ENCODE results near the gene KCNMB2.
"Not testable (repeated sequence)": the region's sequence is repeated elsewhere in the genome, so short reads cannot be mapped to it uniquely, and the experiment has no call there.

The KCNMB2 gene

GRCh38 chr3:178707311-178708031 is 171.2 kb downstream of the KCNMB2 start:
- DNase-seq: no peak

GRCh38 chr3:178709051-178709450 is 172.8 kb downstream of the KCNMB2 start:
- DNase-seq: peak; percentile 8

GRCh38 chr3:178711753-178712152 is 175.5 kb downstream of the KCNMB2 start:
- no peak for DNase-seq

GRCh38 chr3:178712247-178712646 is 176.0 kb downstream of the KCNMB2 start:
- no peak for DNase-seq

- DNase-seq: no peak
These were observed 178.9 kb downstream of the KCNMB2 start for GRCh38 chr3:178714925-178715832.

GRCh38 chr3:178718995-178719635 is 182.9 kb downstream of the KCNMB2 start:
- no peak for DNase-seq

GRCh38 chr3:178732824-178733223 is 196.6 kb downstream of the KCNMB2 start:
- no peak for DNase-seq

- DNase-seq: no peak
These were observed 198.9 kb downstream of the KCNMB2 start for GRCh38 chr3:178735032-178735674.

GRCh38 chr3:178736300-178736699 is 200.1 kb downstream of the KCNMB2 start:
- DNase-seq: no peak

GRCh38 chr3:178739720-178740119 is 203.5 kb downstream of the KCNMB2 start:
- DNase-seq: no peak

GRCh38 chr3:178741020-178741419 is 204.8 kb downstream of the KCNMB2 start:
- no peak for DNase-seq

GRCh38 chr3:178743297-178743696 is 207.1 kb downstream of the KCNMB2 start:
- no peak for DNase-seq

GRCh38 chr3:178745861-178746655 is 209.8 kb downstream of the KCNMB2 start:
- DNase-seq: not testable (repeated sequence)

GRCh38 chr3:178748874-178749273 is 212.6 kb downstream of the KCNMB2 start:
- DNase-seq: no peak

GRCh38 chr3:178749471-178749870 is 213.2 kb downstream of the KCNMB2 start:
- no peak for DNase-seq

- DNase-seq: no peak
These were observed 214.5 kb downstream of the KCNMB2 start for GRCh38 chr3:178750639-178751300.

GRCh38 chr3:178752843-178753242 is 216.6 kb downstream of the KCNMB2 start:
- no peak for DNase-seq

- no peak for DNase-seq
These were observed 218.7 kb downstream of the KCNMB2 start for GRCh38 chr3:178754852-178755510.

- no peak for DNase-seq
These were observed 224.8 kb downstream of the KCNMB2 start for GRCh38 chr3:178761024-178761423.

- DNase-seq: no peak
These were observed 225.2 kb downstream of the KCNMB2 start for GRCh38 chr3:178761461-178761860.

GRCh38 chr3:178762385-178762784 is 226.1 kb downstream of the KCNMB2 start:
- DNase-seq: no peak
